Neural cell (in vitro differentiated cells): ENCODE data around the gene DTD2.

Source experiments
- CTCF ChIP-seq: fragments of 450-650 bp; IDR thresholded peaks from 2 replicates; pipeline ENCODE4 v1.5.1; 2014; ENCODE audit warnings: antibody characterized with exemption, mild to moderate bottlenecking, moderate library complexity; ENCODE audit not compliant: poor library complexity, severe bottlenecking
- EP300 ChIP-seq: fragments of 450-650 bp; conservative IDR thresholded peaks from 2 replicates; pipeline ENCODE4 v1.6.1; 2014; ENCODE audit warnings: antibody characterized with exemption, mild to moderate bottlenecking, moderate library complexity; ENCODE audit not compliant: poor library complexity, severe bottlenecking
- EZH2 ChIP-seq: fragments of 200-600, 300-800 bp; shearing (Covaris generic), sonication (generic); IDR thresholded peaks from 2 replicates; pipeline ENCODE4 v1.6.1; 2014; ENCODE audit warnings: antibody characterized with exemption, low read length, borderline replicate concordance, mild to moderate bottlenecking; ENCODE audit not compliant: insufficient read depth, poor library complexity, severe bottlenecking
- MXI1 ChIP-seq: fragments of 450-650 bp; conservative IDR thresholded peaks from 2 replicates; pipeline ENCODE4 v1.6.1; 2014; ENCODE audit warnings: antibody characterized with exemption, mild to moderate bottlenecking; ENCODE audit not compliant: poor library complexity, severe bottlenecking
- POLR2AphosphoS5 ChIP-seq: IDR thresholded peaks from 2 replicates; pipeline ENCODE4 v1.6.1; 2012
- RAD21 ChIP-seq: fragments of 450-650 bp; conservative IDR thresholded peaks from 2 replicates; pipeline ENCODE4 v1.6.1; 2014; ENCODE audit warnings: antibody characterized with exemption, mild to moderate bottlenecking, moderate library complexity
- REST ChIP-seq: IDR thresholded peaks from 2 replicates; pipeline ENCODE4 v1.6.1; 2012; ENCODE audit warnings: borderline replicate concordance
- SMC3 ChIP-seq: fragments of 450-650 bp; conservative IDR thresholded peaks from 2 replicates; pipeline ENCODE4 v1.6.1; 2014; ENCODE audit warnings: antibody characterized with exemption, mild to moderate bottlenecking, moderate library complexity; ENCODE audit not compliant: poor library complexity
- TAF1 ChIP-seq: IDR thresholded peaks from 2 replicates; pipeline ENCODE4 v1.6.1; 2012; ENCODE audit warnings: low read depth

GRCh38 chr14:31492759-31493498 is 35.6 kb upstream of the DTD2 start:
- TF ChIP-seq REST: no peak
- TF ChIP-seq CTCF: no peak
- no peak for TF ChIP-seq POLR2AphosphoS5
- no peak for TF ChIP-seq TAF1
- TF ChIP-seq EP300: no peak
- no peak for TF ChIP-seq RAD21
- TF ChIP-seq EZH2: no peak
- no peak for TF ChIP-seq SMC3
- TF ChIP-seq MXI1: no peak
